PC-3 (cell line): Measurements from ENCODE around the gene NLGN1. TPM values are rescaled to one million over a fixed set of nuclear protein-coding genes. Genes with fewer than 3 reads are reported as not detected.

Experiments
- ATAC-seq: fragments of 200-7000 bp; cut with Tn5 transposase; 2 replicates; pipeline ENCODE4 v1.9.1; 2020; ENCODE audit warnings: mild to moderate bottlenecking, moderate library complexity
- BruUV-seq: library from RNA; stranded (reverse); fragments of 400-500 nt; replicated peaks from 2 replicates; lab custom pipeline; 2021; lab: Mats Ljungman, UMichigan
- CTCF ChIA-PET: fragments of 300-600 bp; sonication (Branson Sonifier 250); formaldehyde crosslinking; loops from one replicate; lab custom pipeline; 2022; ENCODE audit warnings: antibody characterized with exemption; lab: Charles Lee
- POLR2A ChIA-PET: fragments of 300-600 bp; sonication (Branson Sonifier 250); formaldehyde crosslinking; loops from one replicate; lab custom pipeline; 2022; ENCODE audit warnings: antibody characterized with exemption; ENCODE audit not compliant: unreplicated experiment; lab: Charles Lee
- DNase-seq: peaks from one replicate; pipeline ENCODE4 v3.0.0-alpha.2; 2015
- H2AFZ ChIP-seq: fragments of 300-600 bp; sonication (generic); 2 replicates; pipeline ENCODE4 v1.6.0; 2016; ENCODE audit warnings: antibody characterized with exemption, low read length
- H3F3A ChIP-seq: fragments of 300-600 bp; sonication (generic); one replicate; pipeline ENCODE4 v1.6.0; 2017; ENCODE audit warnings: antibody characterized with exemption, low read length, control low read depth, mild to moderate bottlenecking; ENCODE audit not compliant: unreplicated experiment
- H3K27ac ChIP-seq: fragments of 300-600 bp; sonication (generic); 2 replicates; pipeline ENCODE4 v1.5.1; 2016; ENCODE audit warnings: mild to moderate bottlenecking, low read length
- H3K27me3 ChIP-seq: fragments of 300-600 bp; sonication (generic); 2 replicates; pipeline ENCODE4 v1.6.1; 2016; ENCODE audit warnings: low read length, mixed read lengths
- H3K36me3 ChIP-seq: fragments of 300-600 bp; sonication (generic); 2 replicates; pipeline ENCODE4 v1.6.1; 2016; ENCODE audit warnings: low read depth, mixed run types, low read length, mixed read lengths
- H3K4me1 ChIP-seq: fragments of 300-600 bp; sonication (generic); 2 replicates; pipeline ENCODE4 v1.5.1; 2016; ENCODE audit warnings: low read length; ENCODE audit not compliant: insufficient read depth
- H3K4me2 ChIP-seq: fragments of 300-600 bp; sonication (generic); 2 replicates; pipeline ENCODE4 v1.6.0; 2016; ENCODE audit warnings: low read length
- H3K4me3 ChIP-seq: fragments of 300-600 bp; sonication (generic); 2 replicates; pipeline ENCODE4 v1.5.1; 2016; ENCODE audit warnings: mild to moderate bottlenecking, low read length, mixed read lengths
- H3K79me2 ChIP-seq: fragments of 300-600 bp; sonication (generic); 2 replicates; pipeline ENCODE4 v1.6.1; 2017; ENCODE audit warnings: low read length, mixed read lengths
- H3K9ac ChIP-seq: fragments of 300-600 bp; sonication (generic); 2 replicates; pipeline ENCODE4 v1.6.0; 2016; ENCODE audit warnings: mild to moderate bottlenecking, low read length
- H3K9me2 ChIP-seq: fragments of 300-600 bp; sonication (generic); replicated peaks from 2 replicates; pipeline ENCODE4 v1.6.1; 2016; ENCODE audit warnings: mixed run types, low read length, mixed read lengths
- H3K9me3 ChIP-seq: fragments of 300-600 bp; sonication (generic); 2 replicates; pipeline ENCODE4 v1.6.1; 2016; ENCODE audit warnings: low read length, mixed read lengths
- H4K20me1 ChIP-seq: fragments of 300-600 bp; sonication (generic); 2 replicates; pipeline ENCODE4 v1.6.1; 2016; ENCODE audit warnings: low read length, mixed read lengths
- EZH2 ChIP-seq: fragments of 300-600 bp; sonication (generic); IDR thresholded peaks from one replicate; pipeline ENCODE4 v1.6.1; 2017; ENCODE audit warnings: antibody characterized with exemption, mild to moderate bottlenecking, low read length; ENCODE audit not compliant: unreplicated experiment
- EZH2phosphoT487 ChIP-seq: fragments of 300-600 bp; sonication (generic); IDR thresholded peaks from 2 replicates; pipeline ENCODE4 v1.6.1; 2018; ENCODE audit warnings: mild to moderate bottlenecking, antibody characterized with exemption, low read length, borderline replicate concordance
- intact Hi-C: fragments of 100-400 bp; cut with micrococcal nuclease; formaldehyde crosslinking; loops from 2 replicates; pipeline ENCODE4 v1.9.0; 2023
- total RNA-seq: library from RNA; depleted of rRNA; stranded (reverse); fragments of >200 nt; gene quantifications from 2 replicates; pipeline ENCODE4 v1.2.3, GENCODE V29; 2014
- TF ChIP-seq, protein P1 (sequence below): fragments of 300-600 bp; sonication (generic); conservative IDR thresholded peaks from 2 replicates; pipeline ENCODE4 v1.5.1; 2017; ENCODE audit warnings: antibody characterized with exemption, low read depth, mild to moderate bottlenecking, low read length

Gene NLGN1
- total RNA-seq, 1 experiment from 2014 or later, result 0.77 TPM

DNA sequence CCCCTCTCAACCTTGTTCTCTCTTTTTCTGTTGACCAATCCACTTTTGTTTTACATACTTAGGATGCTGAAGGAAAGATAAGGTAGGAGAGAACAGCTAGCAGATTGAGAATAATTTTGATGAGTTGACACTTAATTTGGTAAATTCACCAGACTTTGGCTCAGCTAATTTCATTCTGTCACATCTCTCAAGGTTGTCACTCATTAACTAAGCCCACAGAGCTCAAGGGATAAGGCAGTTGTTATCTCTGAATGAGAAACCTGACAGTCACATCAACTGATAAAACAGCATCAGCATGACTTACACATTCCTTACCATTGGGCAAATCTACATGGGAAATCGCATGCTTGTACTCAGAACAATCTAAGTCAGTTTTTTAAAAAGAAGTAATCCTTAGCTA is 591.4 kb downstream of the NLGN1 start:
- H3K9ac ChIP-seq, result no peak overlapping the region
- intact Hi-C loops, result no loop called here
- H3K27ac ChIP-seq, result no peak overlapping the region
- no peaks in the 10 kb centered on the region for H3F3A ChIP-seq
- no peaks in the 10 kb centered on the region for H4K20me1 ChIP-seq
- no peak overlapping the region for H3K4me3 ChIP-seq
- no TSS peak for BruUV-seq
- CTCF ChIA-PET, result no interaction called here
- H3K27me3 ChIP-seq, result no peaks in the 10 kb centered on the region
- H3K79me2 ChIP-seq, result no peaks in the 10 kb centered on the region
- H3K36me3 ChIP-seq, result no peaks in the 10 kb centered on the region
- ATAC-seq, result no peak
- H3K9me2 ChIP-seq, result no peaks in the 10 kb centered on the region
- no peaks in the 10 kb centered on the region for H3K9me3 ChIP-seq
- no peak overlapping the region for H3K4me2 ChIP-seq
- DNase-seq, result no peak
- H2AFZ ChIP-seq, result no peak overlapping the region
- no peak for TF ChIP-seq EZH2
- TF ChIP-seq EZH2phosphoT487, result no peak
- TF ChIP-seq, protein P1, sequence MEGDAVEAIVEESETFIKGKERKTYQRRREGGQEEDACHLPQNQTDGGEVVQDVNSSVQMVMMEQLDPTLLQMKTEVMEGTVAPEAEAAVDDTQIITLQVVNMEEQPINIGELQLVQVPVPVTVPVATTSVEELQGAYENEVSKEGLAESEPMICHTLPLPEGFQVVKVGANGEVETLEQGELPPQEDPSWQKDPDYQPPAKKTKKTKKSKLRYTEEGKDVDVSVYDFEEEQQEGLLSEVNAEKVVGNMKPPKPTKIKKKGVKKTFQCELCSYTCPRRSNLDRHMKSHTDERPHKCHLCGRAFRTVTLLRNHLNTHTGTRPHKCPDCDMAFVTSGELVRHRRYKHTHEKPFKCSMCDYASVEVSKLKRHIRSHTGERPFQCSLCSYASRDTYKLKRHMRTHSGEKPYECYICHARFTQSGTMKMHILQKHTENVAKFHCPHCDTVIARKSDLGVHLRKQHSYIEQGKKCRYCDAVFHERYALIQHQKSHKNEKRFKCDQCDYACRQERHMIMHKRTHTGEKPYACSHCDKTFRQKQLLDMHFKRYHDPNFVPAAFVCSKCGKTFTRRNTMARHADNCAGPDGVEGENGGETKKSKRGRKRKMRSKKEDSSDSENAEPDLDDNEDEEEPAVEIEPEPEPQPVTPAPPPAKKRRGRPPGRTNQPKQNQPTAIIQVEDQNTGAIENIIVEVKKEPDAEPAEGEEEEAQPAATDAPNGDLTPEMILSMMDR, result no peak
- POLR2A ChIA-PET, result no interaction called here
- no peaks in the 10 kb centered on the region for H3K4me1 ChIP-seq

DNA sequence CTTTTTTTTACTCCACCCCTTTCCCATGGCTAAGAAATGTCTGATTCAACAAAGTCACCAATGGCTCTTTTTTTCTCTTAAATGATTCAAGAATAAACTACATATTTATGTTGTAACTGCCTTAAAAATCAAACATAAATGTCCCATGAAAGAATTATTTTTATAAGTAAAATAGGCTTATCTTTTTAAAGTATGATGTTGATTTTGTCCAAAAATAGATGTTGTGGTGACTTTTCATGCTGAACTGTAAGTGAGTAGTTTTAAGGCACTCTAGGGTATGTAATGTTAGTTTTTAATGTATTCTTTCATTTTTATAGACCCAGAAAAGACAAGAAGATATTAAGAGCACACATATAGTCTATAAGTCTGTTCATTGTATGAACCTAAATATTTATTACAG is 594.9 kb downstream of the NLGN1 start:
- no peak overlapping the region for H3K4me3 ChIP-seq
- no peaks in the 10 kb centered on the region for H3K9me3 ChIP-seq
- no TSS peak for BruUV-seq
- H3F3A ChIP-seq, result no peaks in the 10 kb centered on the region
- H3K27me3 ChIP-seq, result no peaks in the 10 kb centered on the region
- no peaks in the 10 kb centered on the region for H4K20me1 ChIP-seq
- no peak overlapping the region for H3K27ac ChIP-seq
- H3K9me2 ChIP-seq, result no peaks in the 10 kb centered on the region
- H3K36me3 ChIP-seq, result no peaks in the 10 kb centered on the region
- H3K79me2 ChIP-seq, result no peaks in the 10 kb centered on the region
- no peak overlapping the region for H2AFZ ChIP-seq
- no peak overlapping the region for H3K9ac ChIP-seq
- TF ChIP-seq EZH2phosphoT487 (no peak), EZH2 (no peak)
- TF ChIP-seq, protein P1, result no peak
- no peaks in the 10 kb centered on the region for H3K4me1 ChIP-seq
- CTCF ChIA-PET, result no interaction called here
- intact Hi-C loops, result loop anchor here (10.0 kb wide), 2 partner anchors 132 to 362 kb away; no protein-coding TSS in a partner anchor
- H3K4me2 ChIP-seq, result no peak overlapping the region
- POLR2A ChIA-PET, result no interaction called here
- no peak for DNase-seq
- no peak for ATAC-seq

DNA sequence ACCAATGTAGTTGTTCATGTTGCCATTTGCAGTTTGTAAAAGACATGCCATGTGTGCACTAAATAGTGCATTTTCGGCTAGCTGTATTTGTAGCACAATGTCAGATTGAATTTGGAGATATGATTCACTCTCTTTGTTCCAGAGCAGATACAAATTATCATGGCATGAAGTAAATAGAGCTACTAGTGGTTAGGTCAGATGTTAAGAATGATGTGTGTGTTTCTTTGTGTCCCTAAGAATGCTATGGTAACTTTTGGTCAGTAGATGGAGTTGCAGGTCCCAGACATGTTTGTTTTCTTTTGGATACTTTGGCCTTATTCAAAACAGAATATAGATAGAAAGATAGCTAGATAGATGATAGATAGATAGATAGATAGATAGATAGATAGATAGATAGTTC is 595.8 kb downstream of the NLGN1 start:
- no peaks in the 10 kb centered on the region for H3K9me3 ChIP-seq
- H3K4me1 ChIP-seq, result no peaks in the 10 kb centered on the region
- H3K9ac ChIP-seq, result no peak overlapping the region
- H4K20me1 ChIP-seq, result no peaks in the 10 kb centered on the region
- intact Hi-C loops, result loop anchor here (10.0 kb wide), 2 partner anchors 132 to 362 kb away; no protein-coding TSS in a partner anchor
- no peaks in the 10 kb centered on the region for H3K9me2 ChIP-seq
- DNase-seq, result peak; percentile 45
- no peak overlapping the region for H3K4me3 ChIP-seq
- CTCF ChIA-PET, result no interaction called here
- H3K4me2 ChIP-seq, result no peak overlapping the region
- BruUV-seq, result no TSS peak
- no peaks in the 10 kb centered on the region for H3K27me3 ChIP-seq
- no peaks in the 10 kb centered on the region for H3F3A ChIP-seq
- peak; percentile 85 for ATAC-seq
- POLR2A ChIA-PET, result interaction anchor here (0.5 kb wide), 1 partner anchor 446 kb away, joined by 3 read pairs; no protein-coding TSS in a partner anchor
- no peak overlapping the region for H3K27ac ChIP-seq
- no peak overlapping the region for H2AFZ ChIP-seq
- H3K36me3 ChIP-seq, result no peaks in the 10 kb centered on the region
- H3K79me2 ChIP-seq, result no peaks in the 10 kb centered on the region
- TF ChIP-seq EZH2, result no peak
- TF ChIP-seq, protein P1, result peak; percentile 67
- TF ChIP-seq EZH2phosphoT487, result no peak
